ENCODE measurements around the gene FGF2. TPM values are rescaled to one million over a fixed set of nuclear protein-coding genes. Genes with fewer than 3 reads are reported as not detected.
A peak's percentile ranks its signal among the peaks of the same experiment; 100 is the strongest.

FGF2 gene
- total RNA-seq, 1 experiment from 2014 or later: 3.8 TPM

DNA sequence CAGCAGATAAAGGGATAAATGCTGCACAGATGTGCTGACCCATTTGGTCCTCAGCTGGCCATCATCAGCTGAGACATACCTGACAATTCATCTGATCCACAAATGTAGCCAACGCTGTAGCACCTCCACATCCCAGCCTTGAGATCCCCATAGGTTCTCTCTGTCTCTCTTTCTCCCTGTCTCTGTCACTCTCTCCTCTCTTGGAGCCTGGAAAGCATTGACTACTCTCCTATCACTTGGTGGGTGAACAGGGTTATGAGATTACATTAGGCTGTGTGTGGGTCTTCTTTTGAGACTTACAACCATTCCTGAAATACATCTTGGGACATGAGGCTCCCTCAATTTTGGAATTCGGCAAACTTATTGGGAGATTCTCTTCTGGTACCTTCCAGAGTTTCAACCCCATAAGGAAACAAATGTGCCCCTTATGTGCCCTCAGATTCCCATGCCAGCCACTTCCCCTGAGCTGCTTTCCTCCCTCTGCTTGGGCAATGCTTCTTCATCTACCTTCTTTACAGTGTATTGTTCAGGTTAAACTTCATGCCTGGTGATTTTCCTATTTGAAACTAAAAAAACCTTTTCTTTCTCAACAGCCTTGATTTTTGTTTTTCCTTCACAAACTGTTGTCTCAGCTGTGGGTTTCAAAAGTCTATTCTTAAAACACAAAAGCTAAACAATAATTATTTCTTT, 29.1 kb upstream of the FGF2 start:
- peaks cover 11 to 16% of the 10 kb centered on the region in 2 experiments; a peak in 3 of 4 replicates for H3K4me1 ChIP-seq (ENCODE audit: control insufficient read depth in 1 of 2, insufficient read depth in 2 of 2, low read length in 2 of 2)
- DNase-seq (ENCODE audit: low read depth, low spot score): no peak
- no TSS peak for BruUV-seq (replicated peaks)
- ATAC-seq: no peak
- no peak overlapping the region for H3K9ac ChIP-seq (ENCODE audit: low read length)
- RAD21 ChIA-PET (ENCODE audit: low non-redundant PET in 1 of 2, low total read pairs in 2 of 2, uncharacterized antibody in 2 of 2, unreplicated experiment in 2 of 2): no interaction called here
- CTCF ChIA-PET: interaction anchor here (0.7 kb wide), 1 partner anchor 117 kb away, joined by 3 read pairs; no protein-coding TSS in a partner anchor
- peak overlapping the region; percentile 54 for H3K4me2 ChIP-seq (ENCODE audit: low read length)
- POLR2A ChIA-PET: interaction anchor here (0.6 to 2.1 kb wide), 3 partner anchors 14 to 125 kb away, joined by 3 to 5 read pairs (median 4); partner anchors contain the start of gene NUDT6
- H2AFZ ChIP-seq (ENCODE audit: low read depth, low read length, poor library complexity, severe bottlenecking): peak overlapping the region; percentile 96
- no peaks in the 10 kb centered on the region for H3K27me3 ChIP-seq (ENCODE audit: insufficient read depth, low read length)
- TF ChIP-seq ELF1 (IDR thresholded peaks at IDR 0.05; ENCODE audit: borderline replicate concordance, low read depth) (no peak), POLR2A (IDR thresholded peaks at IDR 0.05; ENCODE audit: borderline replicate concordance, extremely low read depth, insufficient read depth, insufficient read length) (no peak), CBX3 (IDR thresholded peaks at IDR 0.05; ENCODE audit: low read depth) (no peak), POLR2AphosphoS5 (IDR thresholded peaks at IDR 0.05; ENCODE audit: low read depth, low read length) (no peak)
- TF ChIP-seq, protein P1, sequence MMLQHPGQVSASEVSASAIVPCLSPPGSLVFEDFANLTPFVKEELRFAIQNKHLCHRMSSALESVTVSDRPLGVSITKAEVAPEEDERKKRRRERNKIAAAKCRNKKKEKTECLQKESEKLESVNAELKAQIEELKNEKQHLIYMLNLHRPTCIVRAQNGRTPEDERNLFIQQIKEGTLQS (IDR thresholded peaks at IDR 0.05): no peak
- no peaks in the 10 kb centered on the region for H4K20me1 ChIP-seq (ENCODE audit: insufficient read depth)
- intact Hi-C loops (cut with micrococcal nuclease): no loop called here
- no peaks in the 10 kb centered on the region for H3K79me2 ChIP-seq (ENCODE audit: insufficient read depth, low read length)
- peak overlapping the region; percentile 54 for H3K27ac ChIP-seq (ENCODE audit: low read depth, low read length)
- no peaks in the 10 kb centered on the region for H3K9me3 ChIP-seq (ENCODE audit: control insufficient read depth in 1 of 2, insufficient read depth in 1 of 2, low read depth in 1 of 2, low read length in 2 of 2)
- no peaks in the 10 kb centered on the region for H3K9me2 ChIP-seq (ENCODE audit: insufficient read depth)
- no peaks in the 10 kb centered on the region for H3K36me3 ChIP-seq (ENCODE audit: control insufficient read depth in 1 of 2, insufficient read depth in 2 of 2, low read length in 2 of 2)
- peak overlapping the region in 1 of 2 experiments; percentile 29; a peak in 1 of 4 replicates for H3K4me3 ChIP-seq (replicated peaks in 1 of 2; ENCODE audit: low read depth in 1 of 2, low read length in 2 of 2)

DNA sequence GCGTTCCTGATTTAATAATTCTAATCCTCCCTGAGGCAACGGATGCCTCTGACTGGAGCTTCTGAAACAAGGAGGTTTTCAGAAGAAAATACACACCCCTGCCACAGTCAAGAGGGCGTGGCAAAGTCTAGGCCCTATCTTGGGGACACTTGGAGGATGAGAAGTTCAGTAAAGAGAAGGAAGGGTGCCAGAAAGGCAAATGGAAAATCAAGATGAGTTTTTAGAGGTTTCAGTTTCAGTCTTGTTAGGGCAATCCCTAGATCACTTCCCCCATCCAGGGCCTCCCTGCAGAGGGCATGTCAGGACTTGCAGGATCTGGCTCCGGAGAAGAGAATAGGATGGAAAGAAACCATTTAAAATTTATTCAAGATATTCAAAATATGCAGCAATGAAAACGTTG, 28.5 kb upstream of the FGF2 start:
- TF ChIP-seq YY1 (IDR thresholded peaks at IDR 0.05; ENCODE audit: extremely low read depth, insufficient replicate concordance, low read depth, low read length) (no peak), TCF7L2 (IDR thresholded peaks at IDR 0.05; ENCODE audit: borderline replicate concordance, extremely low read depth, insufficient read depth, insufficient read length) (no peak)
- TF ChIP-seq, protein P2, sequence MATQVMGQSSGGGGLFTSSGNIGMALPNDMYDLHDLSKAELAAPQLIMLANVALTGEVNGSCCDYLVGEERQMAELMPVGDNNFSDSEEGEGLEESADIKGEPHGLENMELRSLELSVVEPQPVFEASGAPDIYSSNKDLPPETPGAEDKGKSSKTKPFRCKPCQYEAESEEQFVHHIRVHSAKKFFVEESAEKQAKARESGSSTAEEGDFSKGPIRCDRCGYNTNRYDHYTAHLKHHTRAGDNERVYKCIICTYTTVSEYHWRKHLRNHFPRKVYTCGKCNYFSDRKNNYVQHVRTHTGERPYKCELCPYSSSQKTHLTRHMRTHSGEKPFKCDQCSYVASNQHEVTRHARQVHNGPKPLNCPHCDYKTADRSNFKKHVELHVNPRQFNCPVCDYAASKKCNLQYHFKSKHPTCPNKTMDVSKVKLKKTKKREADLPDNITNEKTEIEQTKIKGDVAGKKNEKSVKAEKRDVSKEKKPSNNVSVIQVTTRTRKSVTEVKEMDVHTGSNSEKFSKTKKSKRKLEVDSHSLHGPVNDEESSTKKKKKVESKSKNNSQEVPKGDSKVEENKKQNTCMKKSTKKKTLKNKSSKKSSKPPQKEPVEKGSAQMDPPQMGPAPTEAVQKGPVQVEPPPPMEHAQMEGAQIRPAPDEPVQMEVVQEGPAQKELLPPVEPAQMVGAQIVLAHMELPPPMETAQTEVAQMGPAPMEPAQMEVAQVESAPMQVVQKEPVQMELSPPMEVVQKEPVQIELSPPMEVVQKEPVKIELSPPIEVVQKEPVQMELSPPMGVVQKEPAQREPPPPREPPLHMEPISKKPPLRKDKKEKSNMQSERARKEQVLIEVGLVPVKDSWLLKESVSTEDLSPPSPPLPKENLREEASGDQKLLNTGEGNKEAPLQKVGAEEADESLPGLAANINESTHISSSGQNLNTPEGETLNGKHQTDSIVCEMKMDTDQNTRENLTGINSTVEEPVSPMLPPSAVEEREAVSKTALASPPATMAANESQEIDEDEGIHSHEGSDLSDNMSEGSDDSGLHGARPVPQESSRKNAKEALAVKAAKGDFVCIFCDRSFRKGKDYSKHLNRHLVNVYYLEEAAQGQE (IDR thresholded peaks at IDR 0.05; ENCODE audit: low read depth): no peak
- Histone ChIP-seq H3K9ac (ENCODE audit: low read length) (no peak overlapping the region), H3K27me3 (ENCODE audit: insufficient read depth, low read length) (no peaks in the 10 kb centered on the region), H3K79me2 (ENCODE audit: insufficient read depth, low read length) (no peaks in the 10 kb centered on the region), H3K4me2 (ENCODE audit: low read length) (peak overlapping the region; percentile 54), H3K36me3 (ENCODE audit: control insufficient read depth in 1 of 2, insufficient read depth in 2 of 2, low read length in 2 of 2) (no peaks in the 10 kb centered on the region), H3K4me3 (replicated peaks in 1 of 2; ENCODE audit: low read depth in 1 of 2, low read length in 2 of 2) (peak overlapping the region in 1 of 2 experiments; percentile 29; a peak in 2 of 4 replicates), H3K27ac (ENCODE audit: low read depth, low read length) (peak overlapping the region; percentile 54), H3K9me3 (ENCODE audit: control insufficient read depth in 1 of 2, insufficient read depth in 1 of 2, low read depth in 1 of 2, low read length in 2 of 2) (no peaks in the 10 kb centered on the region), H4K20me1 (ENCODE audit: insufficient read depth) (no peaks in the 10 kb centered on the region), H3K9me2 (ENCODE audit: insufficient read depth) (no peaks in the 10 kb centered on the region), H3K4me1 (ENCODE audit: control insufficient read depth in 1 of 2, insufficient read depth in 2 of 2, low read length in 2 of 2) (peaks cover 11 to 16% of the 10 kb centered on the region in 2 experiments; a peak in 3 of 4 replicates), H2AFZ (ENCODE audit: low read depth, low read length, poor library complexity, severe bottlenecking) (peak overlapping the region; percentile 96)
- intact Hi-C loops (cut with micrococcal nuclease): no loop called here
- ChIA-PET POLR2A (interaction anchor here (1.7 to 2.1 kb wide), 2 partner anchors 15 to 124 kb away, joined by 4 to 5 read pairs; partner anchors contain the start of gene NUDT6), CTCF (interaction anchor here (0.7 kb wide), 1 partner anchor 117 kb away, joined by 3 read pairs; no protein-coding TSS in a partner anchor), RAD21 (ENCODE audit: low non-redundant PET in 1 of 2, low total read pairs in 2 of 2, uncharacterized antibody in 2 of 2, unreplicated experiment in 2 of 2) (no interaction called here)
- no TSS peak for BruUV-seq (replicated peaks)
- DNase-seq (ENCODE audit: low read depth, low spot score): no peak
- ATAC-seq: peak; percentile 84

Data from HCT116 (cell line).